ENCODE measurements around the gene RNF135. TPM values are rescaled to one million over a fixed set of nuclear protein-coding genes. Genes with fewer than 3 reads are reported as not detected.
A peak's percentile ranks its signal among the peaks of the same experiment; 100 is the strongest.

RNF135 gene, protein sequence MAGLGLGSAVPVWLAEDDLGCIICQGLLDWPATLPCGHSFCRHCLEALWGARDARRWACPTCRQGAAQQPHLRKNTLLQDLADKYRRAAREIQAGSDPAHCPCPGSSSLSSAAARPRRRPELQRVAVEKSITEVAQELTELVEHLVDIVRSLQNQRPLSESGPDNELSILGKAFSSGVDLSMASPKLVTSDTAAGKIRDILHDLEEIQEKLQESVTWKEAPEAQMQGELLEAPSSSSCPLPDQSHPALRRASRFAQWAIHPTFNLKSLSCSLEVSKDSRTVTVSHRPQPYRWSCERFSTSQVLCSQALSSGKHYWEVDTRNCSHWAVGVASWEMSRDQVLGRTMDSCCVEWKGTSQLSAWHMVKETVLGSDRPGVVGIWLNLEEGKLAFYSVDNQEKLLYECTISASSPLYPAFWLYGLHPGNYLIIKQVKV
- 10 to 100 TPM; 18.6 to 18.9 TPM for total RNA-seq

DNA sequence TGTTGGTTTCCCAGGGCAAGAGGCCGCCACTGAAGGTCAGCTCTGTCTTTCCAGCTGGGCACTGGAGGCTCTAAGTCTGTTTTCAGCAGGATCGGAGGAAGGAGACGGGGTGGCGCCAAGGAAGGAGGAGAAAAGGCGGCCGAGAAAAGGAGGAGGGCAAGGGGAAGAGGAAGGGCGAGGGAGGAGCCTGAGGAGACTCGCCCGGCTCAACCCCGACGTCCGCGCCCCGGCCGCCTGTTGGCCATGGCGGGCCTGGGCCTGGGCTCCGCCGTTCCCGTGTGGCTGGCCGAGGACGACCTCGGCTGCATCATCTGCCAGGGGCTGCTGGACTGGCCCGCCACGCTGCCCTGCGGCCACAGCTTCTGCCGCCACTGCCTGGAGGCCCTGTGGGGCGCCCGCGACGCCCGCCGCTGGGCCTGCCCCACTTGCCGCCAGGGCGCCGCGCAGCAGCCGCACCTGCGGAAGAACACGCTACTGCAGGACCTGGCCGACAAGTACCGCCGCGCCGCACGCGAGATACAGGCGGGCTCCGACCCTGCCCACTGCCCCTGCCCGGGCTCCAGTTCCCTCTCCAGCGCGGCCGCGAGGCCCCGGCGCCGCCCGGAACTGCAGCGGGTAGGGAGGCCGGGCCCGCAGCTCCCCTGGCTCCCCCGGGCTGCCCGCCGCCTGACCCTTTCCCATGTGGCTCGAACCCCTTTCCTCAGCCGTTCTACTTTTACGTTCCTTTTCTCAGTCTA, at the start of gene RNF135:
Gene RNF135 (plus strand): TSS at position 209 of the 737 bp plus-strand sequence. CDS start 35 bp downstream, at position 244.
- H3K9me3 ChIP-seq = no peaks in the 10 kb centered on the region
- intact Hi-C loops (cut with DNase I) = loop anchor here (5.0 kb wide), 1 partner anchor 64 kb away; the partner anchor contains the start of gene TEFM
- no peaks in the 10 kb centered on the region for H3K4me1 ChIP-seq
- peak within 1 kb of the TSS; percentile 77 to 96 for H3K9ac ChIP-seq (ENCODE audit: low read depth in 2 of 2, low read length in 2 of 2)
- peak within 1 kb of the TSS; percentile 99 for H3K27ac ChIP-seq
- H3K36me3 ChIP-seq = no peaks in the 10 kb centered on the region
- peak within 1 kb of the TSS; percentile 64 for H3K4me3 ChIP-seq
- DNase-seq = peak; percentile 90
- H3K27me3 ChIP-seq = no peaks in the 10 kb centered on the region
- TF ChIP-seq, protein P1, sequence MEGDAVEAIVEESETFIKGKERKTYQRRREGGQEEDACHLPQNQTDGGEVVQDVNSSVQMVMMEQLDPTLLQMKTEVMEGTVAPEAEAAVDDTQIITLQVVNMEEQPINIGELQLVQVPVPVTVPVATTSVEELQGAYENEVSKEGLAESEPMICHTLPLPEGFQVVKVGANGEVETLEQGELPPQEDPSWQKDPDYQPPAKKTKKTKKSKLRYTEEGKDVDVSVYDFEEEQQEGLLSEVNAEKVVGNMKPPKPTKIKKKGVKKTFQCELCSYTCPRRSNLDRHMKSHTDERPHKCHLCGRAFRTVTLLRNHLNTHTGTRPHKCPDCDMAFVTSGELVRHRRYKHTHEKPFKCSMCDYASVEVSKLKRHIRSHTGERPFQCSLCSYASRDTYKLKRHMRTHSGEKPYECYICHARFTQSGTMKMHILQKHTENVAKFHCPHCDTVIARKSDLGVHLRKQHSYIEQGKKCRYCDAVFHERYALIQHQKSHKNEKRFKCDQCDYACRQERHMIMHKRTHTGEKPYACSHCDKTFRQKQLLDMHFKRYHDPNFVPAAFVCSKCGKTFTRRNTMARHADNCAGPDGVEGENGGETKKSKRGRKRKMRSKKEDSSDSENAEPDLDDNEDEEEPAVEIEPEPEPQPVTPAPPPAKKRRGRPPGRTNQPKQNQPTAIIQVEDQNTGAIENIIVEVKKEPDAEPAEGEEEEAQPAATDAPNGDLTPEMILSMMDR (IDR thresholded peaks at IDR 0.05) = no peak

DNA sequence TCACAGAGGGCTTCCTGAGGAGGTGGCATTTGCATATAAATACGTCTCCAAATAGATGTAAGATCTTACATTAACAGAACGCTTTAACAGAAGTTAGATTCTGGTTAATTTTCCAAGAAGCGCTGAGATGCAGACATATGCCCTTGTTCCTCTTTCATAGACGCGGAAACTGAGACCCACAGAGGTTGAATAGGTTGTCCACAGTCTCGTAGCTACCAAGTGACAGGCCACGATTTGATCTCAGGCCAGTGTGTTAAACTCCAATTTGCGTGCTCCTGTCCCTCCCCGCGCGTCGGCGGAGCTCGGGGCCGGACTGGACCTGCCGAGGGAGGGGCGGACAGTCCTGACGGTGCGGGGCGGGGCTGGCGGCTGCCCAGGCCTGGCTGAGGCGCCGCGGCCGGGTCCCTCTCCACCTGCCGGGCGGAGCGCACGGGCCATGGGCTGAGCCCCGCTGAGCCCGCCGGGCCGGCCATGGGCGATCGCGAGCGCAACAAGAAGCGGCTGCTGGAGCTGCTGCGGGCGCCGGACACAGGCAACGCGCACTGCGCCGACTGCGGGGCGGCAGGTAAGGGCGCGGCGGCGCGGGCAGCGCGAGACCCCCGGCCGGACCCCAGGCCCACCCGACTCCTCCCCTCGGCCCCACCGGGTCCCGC, 49.2 kb upstream of the RNF135 start, which contains the start of gene ADAP2:
Gene ADAP2 (plus strand): TSS at position 402 of the 653 bp plus-strand sequence. CDS start 70 bp downstream, at position 472.
- intact Hi-C loops (cut with DNase I) = no loop called here
- Histone ChIP-seq H3K27ac (peak within 1 kb of the TSS; percentile 9), H3K27me3 (peaks cover 21% of the 10 kb centered on the region), H3K36me3 (no peaks in the 10 kb centered on the region), H3K9ac (ENCODE audit: low read depth in 2 of 2, low read length in 2 of 2) (peak within 1 kb of the TSS; percentile 12 to 63), H3K4me1 (peaks cover 7% of the 10 kb centered on the region), H3K9me3 (no peaks in the 10 kb centered on the region), H3K4me3 (peak within 1 kb of the TSS; percentile 59)
- DNase-seq = peak; percentile 62
- TF ChIP-seq, protein P1 (IDR thresholded peaks at IDR 0.05) = no peak

DNA sequence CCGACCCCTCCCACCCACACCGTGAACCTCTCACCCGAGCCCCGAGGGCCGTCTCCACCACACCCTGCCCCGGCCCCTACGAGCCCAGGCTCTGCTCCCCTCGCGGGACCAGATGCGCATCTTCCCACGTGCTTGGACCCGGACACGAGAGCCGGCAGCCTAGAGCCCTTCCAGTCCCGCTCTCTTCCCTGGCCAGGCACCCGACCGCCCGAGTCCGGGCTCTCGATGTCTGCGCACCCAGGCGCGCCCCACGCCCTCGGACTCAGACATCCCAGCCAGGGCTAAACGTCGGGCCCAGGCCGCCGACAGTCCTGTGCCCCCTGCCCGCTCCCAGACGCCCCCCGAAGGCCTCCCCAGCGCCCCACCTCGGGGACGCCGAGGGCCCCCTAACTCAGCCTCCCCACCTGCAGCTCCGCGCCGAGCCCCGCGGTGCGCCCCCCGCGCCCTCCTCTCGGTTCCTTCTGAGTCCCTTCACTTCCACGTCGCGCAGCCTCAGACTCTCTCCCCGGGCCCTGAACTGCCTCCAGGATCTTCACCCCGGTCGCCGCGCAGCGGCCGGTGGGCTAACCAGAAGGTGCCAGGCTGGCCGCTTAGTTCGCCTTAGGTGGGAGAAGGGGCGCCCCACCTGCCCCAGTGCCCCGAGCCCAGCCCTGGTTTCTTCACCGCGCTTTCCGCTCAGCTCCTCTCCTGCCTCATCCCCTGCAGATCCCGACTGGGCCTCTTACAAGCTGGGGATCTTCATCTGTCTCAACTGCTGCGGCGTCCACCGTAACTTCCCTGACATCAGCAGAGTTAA, 48.4 kb upstream of the RNF135 start:
- Histone ChIP-seq H3K27ac (peak overlapping the region; percentile 9), H3K36me3 (no peaks in the 10 kb centered on the region), H3K27me3 (peaks cover 21% of the 10 kb centered on the region), H3K9me3 (no peaks in the 10 kb centered on the region), H3K4me3 (peak overlapping the region; percentile 59), H3K9ac (ENCODE audit: low read depth in 2 of 2, low read length in 2 of 2) (peak overlapping the region; percentile 12 to 63), H3K4me1 (peaks cover 7% of the 10 kb centered on the region)
- TF ChIP-seq, protein P1 (IDR thresholded peaks at IDR 0.05) = no peak
- no peak for DNase-seq
- intact Hi-C loops (cut with DNase I) = no loop called here

DNA sequence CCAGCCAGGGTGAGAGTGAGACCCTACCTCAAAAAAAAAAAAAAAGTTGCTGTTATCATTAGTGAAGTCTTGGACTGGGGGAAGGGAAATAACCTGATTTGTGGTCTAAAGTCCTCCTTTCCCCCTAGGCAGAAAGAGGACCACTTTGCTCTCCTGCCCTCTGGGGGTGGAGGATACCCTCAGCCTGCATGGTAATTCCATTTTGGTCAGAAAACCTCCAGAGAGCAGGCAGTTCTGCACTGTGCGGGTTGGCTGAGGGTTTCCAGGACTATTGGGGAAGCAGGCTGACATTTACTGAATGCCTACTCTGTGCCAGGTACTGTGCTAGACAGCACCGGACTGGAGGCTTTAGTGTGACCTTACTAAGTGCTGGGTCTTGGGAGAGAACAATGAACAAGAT, 46.5 kb upstream of the RNF135 start:
- TF ChIP-seq, protein P1 (IDR thresholded peaks at IDR 0.05) = no peak
- no peaks in the 10 kb centered on the region for H3K9me3 ChIP-seq
- peaks cover 7% of the 10 kb centered on the region for H3K4me1 ChIP-seq
- no peak for DNase-seq
- no peak overlapping the region for H3K4me3 ChIP-seq
- H3K27me3 ChIP-seq = peaks cover 21% of the 10 kb centered on the region
- no peak overlapping the region for H3K9ac ChIP-seq (ENCODE audit: low read depth in 2 of 2, low read length in 2 of 2)
- no peak overlapping the region for H3K27ac ChIP-seq
- intact Hi-C loops (cut with DNase I) = no loop called here
- H3K36me3 ChIP-seq = no peaks in the 10 kb centered on the region
